NCI-H748 (cell line): ENCODE results near the gene VPS13D.
"Not testable (repeated sequence)": the region's sequence is repeated elsewhere in the genome, so short reads cannot be mapped to it uniquely, and the experiment has no call there.

ENCODE experiments used
- DNase-seq: peaks from one replicate; lab custom pipeline; 2025; ENCODE audit not compliant: unreplicated experiment; lab: John Stamatoyannopoulos, UW

VPS13D gene

DNA sequence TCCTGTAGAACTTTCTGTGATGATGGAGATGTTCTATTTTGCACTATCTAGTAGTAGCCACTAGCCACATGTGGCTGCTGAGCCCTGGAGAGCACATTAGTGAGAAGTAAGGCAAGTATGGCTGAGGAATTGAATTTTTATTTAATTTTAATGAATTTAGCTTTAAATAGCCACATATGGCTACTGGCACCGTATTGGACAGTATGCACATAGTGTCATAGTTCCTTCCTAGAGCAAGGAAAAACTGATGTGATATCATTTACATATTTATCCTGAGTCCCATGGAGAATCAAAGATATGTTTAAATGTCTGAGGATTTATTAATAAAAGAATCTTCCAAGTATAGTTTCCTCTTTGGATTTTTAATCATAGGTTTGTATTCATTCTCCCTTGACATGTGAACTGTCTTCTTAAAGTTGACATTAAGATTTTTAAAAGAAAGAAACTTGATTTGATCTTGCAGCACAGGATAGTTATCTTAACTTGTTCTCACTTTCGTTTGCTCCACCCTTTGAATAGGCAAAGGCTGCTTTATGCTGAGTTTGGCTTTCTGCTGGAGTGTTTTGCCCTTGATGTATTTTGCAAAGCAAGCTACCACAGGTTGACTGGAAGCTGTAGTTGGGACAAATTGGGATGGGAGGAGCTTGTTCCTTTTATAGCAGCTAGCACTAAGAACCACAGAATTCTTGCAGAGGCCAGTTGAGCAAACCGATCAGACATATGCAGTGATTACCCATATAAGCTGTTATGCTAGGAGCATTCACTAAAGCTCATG lies 129.7 kb downstream of the VPS13D start:
- no peak for DNase-seq

DNA sequence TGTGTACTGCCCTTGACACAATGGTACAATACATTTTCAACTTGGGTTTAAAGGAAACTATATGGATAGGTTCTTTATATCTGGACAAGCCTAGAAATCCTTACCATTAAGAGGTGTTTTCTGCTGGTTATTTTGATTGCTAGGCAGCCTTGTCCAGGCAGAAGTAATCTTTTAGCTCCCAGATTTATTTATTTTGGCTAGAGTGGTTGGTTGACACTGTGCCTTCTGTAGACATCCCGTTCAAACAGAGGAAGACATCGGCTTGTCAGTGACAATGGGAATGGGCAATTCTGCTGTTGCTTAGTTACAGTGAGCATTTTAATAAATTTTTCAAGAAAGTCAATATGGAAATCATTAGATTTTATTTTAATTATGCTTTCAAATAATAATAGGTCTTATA lies 138.8 kb downstream of the VPS13D start:
- DNase-seq = no peak

DNA sequence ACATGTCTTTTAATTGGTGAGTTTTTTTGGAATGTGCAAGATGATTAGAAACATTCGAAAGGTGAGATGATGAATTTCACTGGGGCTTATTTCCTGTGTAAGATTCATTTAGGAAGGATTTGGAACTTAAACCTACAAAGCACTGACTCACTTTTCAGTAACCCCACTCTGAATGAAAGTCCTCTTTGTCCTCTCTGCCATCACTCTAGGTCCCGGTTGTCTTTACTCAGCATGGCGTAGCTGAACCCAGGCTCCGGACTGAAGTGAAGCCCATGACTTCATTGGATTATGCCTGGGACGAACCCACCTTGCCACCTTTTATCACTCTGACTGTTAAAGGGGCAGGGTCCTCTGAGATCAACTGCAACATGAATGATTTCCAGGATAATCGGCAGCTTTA lies 139.4 kb downstream of the VPS13D start:
- no peak for DNase-seq

DNA sequence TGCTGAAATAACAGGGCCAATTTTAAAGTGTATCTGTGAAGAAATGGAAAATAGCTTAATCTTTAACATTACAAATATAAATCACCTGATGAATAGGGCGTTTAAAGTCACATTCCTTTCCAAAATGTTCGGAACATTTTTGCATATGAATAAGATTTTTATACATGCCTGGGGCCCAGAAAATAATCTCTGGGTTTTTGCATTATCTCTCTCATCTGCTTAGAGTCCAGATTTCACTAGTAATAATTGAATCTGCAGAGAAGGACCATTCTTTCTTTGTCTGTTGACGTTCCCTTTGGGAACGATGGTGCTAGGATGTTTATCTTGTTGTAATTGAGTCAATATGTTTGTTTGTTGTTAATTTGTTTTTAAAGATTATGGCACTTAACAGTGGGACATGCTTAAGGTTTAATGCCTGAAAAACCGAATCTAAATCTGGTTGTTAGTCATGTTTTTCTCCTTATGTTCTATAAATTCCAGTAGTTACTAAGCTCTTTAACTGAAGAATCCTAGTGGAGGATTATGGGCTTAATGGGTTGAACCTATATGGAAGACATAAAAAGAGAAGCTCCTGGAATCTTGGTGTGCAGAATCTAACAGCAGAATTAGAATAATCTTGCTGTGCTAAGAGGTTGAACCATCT lies 140.6 kb downstream of the VPS13D start:
- no peak for DNase-seq

DNA sequence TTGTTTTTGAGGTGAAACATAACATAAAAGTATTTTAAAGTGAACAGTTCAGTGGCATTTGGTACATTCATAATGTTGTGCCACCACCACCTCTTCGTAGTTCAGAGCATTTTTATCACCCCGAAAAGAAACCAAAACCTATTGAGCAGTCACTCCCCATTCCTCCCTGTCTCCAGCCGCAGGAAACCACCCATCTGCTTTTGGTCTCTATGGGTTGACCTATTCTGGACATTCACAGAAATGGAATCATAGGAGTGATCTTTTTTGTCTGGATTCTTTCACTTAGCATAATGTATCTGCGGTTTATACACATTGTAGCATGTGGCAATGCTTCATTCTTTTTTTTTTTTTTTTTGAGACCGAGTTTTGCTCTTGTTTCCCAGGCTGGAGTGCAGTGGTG lies 141.2 kb downstream of the VPS13D start:
- DNase-seq = no peak

DNA sequence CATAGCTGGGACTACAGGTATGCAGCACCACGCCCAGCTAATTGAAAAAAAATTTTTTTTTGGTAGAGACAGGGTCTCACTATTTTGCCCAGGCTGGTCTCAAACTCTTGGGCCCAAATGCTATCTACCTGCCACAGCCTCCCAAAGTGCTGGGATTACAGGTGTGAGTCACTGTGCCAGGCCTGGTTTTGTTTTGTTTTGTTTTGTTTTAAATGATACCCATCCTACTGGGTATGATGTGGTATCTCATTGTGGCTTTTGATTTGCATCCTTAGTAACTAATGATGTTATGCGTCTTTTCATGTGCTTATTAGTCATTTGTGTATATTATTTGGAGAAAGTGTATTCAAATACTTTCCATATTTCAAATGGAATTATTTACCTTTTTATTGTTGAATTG lies 142.3 kb downstream of the VPS13D start:
- no peak for DNase-seq

DNA sequence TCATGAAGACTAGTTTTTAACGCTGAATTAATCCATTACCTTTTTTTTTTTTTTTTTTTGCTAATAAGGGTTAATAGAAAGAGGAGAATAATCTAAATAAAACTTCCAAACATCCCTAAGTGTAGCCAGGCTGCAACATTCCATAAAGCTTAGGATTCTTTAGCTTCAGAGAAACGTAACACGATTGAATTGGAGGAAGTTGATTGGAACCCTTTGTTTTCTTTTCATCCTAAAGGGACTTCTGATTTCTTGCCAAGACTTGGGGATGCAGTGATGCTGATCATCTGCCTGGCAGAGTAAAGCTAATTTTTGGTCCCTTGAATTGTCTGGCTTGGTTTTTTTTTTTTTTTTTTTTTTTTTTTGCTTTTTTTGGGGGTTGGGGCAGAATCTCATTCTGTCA lies 142.9 kb downstream of the VPS13D start:
- DNase-seq = no peak

DNA sequence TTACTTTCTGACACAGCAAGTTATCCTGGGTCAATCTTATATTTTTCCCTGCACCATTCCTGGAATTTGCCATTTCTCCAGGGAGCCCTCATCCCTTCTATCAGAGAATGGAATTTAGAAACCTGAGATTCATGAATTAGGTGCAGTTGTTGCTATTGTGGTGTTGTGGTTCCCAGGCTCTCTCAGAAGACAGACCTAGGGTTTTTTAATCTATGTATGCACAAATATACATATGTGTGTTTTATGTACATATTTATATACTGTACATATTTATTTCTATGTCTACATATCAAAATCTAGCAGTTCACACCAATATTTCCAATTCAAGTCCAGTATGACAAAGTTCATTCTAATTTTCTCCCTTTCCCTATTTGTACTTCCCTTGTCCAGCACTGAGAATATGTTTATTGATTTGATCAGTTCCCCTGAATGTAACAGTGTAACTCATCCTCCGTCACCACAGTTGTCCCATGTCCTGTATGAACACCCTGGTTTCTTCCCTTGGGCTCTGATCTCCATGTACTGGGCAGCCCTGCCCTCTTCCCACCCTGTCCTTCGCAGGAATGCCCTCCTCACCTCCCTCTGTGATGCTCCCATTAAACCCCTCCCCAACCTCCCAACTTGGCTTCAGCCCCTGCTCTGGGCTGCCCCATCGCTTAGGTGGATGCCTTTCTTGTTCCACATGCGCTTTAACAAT lies 145.5 kb downstream of the VPS13D start:
- DNase-seq = no peak

DNA sequence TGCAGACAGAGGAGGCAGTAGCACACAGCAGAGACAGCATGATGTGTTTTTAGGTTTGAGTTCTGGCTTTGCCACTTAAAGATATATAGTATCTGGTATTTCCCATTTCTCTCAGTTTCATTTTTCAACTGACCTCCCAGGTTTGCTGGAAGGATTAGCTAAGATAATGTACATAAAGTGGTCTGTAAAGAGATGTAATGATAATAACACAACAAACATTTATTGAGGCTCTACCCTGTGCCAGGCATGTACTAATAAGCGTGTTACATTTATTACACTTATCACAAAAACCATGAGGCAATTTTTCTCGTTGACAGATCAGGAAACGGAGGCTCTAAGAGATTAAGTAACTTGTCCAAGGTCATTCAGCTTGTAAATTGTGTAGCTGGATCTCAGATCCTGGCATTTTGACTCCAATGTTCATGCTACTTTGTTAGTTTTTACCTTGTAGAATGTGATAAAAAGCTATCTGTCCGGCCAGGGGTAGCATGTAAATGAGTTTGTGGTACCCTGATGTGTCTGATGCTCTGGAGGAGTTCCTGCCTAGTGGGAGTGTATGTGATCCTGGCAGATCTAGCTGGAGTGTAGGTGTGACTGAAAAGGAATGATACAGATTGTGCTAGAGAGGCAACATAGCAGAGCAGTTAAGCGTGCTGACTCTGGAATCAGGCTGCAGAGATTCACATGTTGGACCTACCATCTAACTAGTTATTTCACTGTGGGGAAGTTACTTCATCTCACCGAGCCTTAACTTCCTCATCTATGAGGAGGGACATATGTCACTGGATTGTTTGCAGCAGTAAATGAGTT lies 146.6 kb downstream of the VPS13D start:
- DNase-seq = no peak

DNA sequence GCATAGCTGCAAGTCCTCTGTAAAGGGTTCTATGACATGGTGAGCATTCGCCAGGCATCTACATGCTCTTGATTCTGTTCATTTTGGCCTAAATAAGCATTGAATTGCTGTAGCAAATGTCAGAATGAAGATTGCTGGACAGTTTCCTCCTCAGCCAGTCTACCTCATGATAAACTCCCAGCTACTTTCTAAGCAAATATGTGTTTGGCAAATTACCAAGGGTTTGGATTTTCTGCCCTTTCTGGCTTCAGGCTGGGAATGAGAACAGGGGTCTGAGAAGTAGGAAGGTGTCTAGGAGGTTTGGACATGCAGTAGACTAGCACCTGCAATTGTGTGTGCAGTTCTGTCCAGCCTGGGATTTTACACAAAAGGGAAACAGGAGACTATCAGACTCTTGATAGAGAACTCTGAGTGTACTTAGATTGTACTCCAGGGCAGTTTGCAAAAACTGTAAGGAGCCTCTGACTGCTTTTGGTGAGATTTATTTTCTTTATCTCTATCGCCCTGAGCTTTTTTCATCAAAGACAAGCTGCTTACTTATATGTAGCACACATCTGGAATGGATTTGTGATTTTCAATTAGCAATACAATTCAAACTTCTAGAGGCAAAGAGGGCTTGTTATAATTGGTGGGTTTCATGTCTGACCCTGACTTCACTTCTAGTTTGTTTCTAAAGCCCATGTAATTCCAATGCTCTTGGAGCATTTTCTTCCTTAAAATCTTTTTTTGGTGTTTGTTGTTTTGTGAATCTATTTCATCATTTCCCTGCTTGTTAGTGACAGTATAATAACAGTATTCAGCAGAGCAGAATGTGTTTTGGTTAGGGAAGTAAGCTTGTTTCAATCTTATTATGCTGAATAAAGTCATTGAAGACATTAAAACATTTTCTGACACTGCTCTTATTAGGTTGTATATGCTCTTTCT lies 150.8 kb downstream of the VPS13D start:
- peak; percentile 18 for DNase-seq

DNA sequence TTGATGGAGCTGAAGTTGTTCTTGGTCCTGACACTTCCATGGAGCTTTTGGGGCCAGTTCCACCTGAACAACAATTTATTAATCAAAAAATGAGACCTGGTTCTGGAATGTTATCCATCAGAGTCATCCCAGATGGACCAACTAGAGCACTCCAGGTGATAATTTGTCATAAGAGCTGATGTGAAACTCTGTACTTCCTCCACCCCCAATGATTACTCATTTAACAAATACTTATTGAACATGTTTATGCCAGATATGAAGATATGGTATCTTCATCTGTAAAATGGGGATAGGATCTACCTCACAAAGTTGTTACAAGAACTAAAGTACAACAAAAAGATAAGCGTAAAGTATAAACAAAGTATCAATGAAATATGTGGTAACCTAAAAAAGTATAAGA lies 153.2 kb downstream of the VPS13D start:
- no peak for DNase-seq

DNA sequence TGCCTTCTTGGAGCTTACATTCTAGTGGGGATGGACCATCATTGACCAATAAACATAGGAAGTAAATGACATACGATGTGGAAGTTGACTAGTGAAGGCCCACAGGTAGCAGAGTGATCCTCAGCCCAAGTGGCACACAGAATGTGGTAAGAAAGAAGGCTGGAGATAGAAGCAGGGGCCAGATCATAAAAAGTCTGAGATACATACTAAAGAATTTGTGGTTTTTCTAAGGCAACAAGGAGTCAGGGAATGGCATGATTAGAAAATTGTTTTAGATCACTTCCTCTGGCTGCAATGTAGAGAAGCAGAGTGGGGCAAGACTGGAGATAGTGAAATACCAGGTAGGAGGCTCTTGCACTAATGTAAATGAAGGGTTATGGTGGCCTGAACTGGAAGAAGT lies 154.0 kb downstream of the VPS13D start:
- no peak for DNase-seq

DNA sequence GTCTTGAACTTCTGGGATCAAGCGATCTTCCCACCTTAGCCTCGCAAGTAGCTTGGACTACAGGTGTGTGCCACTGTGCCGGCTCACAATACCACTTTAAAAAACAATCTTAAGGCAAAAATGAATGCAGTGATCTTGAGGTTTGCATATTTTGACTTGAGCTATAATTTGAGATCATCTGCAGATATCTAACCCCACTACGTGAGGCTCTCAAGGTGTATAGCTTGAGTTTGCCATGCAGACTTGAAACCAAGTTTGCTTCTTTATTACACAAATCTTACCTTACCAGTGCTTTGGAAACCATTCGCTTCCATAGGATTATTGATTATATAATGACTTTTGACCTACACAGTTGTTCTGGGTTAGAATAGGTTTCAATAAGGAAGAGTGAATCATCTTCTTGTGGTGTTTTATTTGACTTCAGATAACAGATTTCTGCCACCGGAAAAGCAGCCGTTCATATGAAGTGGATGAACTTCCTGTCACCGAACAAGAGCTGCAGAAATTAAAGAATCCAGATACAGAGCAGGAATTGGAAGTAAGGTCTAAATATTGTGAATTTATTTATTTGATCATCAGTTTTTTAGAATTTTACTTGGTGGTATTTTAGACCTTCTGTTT lies 155.1 kb downstream of the VPS13D start:
- DNase-seq = no peak

DNA sequence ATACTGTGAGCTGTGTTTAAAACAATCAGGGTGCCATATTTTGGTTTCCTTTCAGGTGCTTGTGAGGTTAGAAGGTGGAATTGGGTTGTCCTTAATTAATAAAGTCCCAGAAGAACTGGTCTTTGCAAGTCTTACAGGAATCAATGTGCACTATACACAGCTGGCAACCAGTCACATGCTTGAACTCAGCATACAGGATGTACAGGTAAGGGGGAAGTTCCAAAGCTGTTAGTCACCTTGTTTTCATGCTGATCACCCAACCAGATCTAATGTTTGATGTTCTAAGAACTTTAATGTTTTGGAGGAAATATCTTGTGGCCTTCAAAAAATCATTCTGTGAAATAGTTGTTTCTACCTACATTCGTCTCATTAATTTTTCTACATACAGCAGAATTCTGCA lies 156.3 kb downstream of the VPS13D start:
- no peak for DNase-seq

DNA sequence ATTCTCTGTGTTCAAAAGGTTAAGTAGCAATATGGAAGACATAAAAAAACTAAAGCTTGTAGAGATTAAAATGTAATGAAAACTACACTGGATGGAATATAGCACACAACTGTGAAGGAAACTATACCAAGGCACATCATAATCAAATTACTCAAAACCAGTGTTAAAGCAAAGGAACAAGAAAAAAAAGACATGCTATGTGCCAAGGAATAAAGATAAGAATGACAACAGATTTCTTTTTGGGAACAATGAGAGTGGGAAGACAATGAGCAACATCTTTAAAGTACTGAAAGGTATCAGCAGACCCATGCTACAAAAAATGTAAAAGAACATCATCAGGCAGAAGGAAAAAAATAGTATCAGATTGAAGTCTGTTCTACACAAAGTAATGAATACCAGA lies 157.8 kb downstream of the VPS13D start:
- no peak for DNase-seq

DNA sequence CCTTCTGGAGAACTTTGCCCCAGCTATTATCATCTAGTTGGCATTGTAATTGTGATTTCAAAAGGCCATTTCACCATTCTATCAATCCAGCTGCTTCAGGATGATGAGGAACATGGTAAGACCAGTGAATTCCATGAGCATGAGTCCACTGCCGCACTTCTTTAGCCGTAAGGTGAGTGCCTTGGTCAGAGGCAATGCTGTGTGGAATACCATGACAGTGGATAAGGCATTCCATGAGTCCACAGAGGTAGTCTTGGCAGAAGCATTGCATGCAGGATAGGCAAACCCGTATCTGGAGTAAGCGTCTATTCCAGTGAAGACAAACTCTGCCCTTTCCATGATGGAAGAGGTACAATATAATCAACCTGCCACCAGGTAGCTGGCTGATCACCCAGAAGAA lies 160.5 kb downstream of the VPS13D start:
- DNase-seq = not testable (repeated sequence)

DNA sequence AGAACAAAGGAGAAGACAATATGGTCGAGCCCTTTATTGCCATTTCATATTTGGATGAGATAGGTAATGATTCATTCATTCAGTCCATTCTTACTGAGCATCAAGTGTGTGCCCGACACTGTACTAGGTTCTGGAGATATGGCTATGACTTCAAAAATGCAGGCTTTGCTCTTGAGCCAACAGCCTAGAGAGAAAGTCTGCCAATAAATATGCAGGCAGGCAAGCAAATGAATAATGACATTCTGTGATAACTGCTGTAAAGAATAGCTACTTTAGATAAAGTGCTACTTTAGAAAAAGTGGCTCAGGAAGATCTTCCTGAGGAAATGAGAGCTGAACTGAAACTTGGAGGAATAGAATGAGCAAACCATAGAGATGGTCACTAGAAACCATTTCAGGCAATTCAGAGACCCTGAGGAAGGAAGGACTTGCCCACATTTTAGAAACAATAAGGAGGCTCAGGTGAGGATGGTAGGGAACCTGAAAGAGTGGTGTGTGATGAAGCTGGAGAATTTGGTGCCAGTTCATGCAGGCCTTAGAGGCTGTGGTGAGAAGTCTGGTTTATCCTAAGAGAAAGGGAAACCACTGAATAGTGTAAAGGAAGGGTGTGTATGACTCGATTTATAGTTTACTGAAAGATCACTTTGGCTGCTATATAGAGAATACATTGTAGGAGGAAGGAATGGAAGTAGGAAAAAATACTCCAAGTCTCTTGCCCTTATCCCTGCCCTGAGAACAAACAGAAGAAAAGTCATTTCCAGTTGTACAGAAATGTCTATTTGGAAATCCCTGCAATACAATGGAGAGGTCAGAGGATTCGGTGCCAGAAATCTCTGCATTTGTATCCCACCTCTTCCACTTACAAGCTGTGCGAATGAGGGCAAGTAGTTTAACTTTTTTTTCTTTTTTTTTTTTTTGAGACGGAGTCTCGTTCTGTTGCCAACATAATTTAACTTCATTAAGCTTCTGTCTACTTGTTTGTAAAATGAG lies 167.9 kb downstream of the VPS13D start:
- no peak for DNase-seq

DNA sequence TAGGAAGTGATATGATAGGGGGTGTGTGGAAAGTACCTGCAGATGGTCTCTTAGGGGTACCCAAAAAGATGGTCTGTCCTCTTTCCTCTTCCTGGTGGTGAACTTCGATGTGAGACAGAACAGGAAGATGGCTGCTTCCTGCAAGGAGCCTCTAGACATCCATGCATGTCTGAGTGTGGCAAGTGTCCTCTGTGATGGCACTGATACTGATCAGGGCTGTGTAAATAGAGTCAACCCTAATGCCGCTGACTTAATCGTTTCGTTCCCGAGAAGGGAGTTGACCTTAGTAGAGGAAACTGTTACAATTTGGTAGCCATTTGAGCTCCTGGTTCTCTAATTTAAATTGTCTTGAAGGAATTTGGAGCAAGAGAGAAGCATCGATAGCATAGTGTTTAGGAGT lies 168.6 kb downstream of the VPS13D start:
- no peak for DNase-seq
